T47D (cell line): ENCODE results near the gene CIBAR2.

Experiments
- DNase-seq, 2 experiments: peaks; one replicate each; pipeline versions ENCODE4 v3.0.0 to v3.0.0-alpha.2; 2011 to 2012; ENCODE audit warnings: low read depth in 1 of 2, low spot score in 1 of 2
- JUND ChIP-seq: IDR thresholded peaks from 2 replicates; pipeline ENCODE4 v1.6.1; 2012; ENCODE audit warnings: low read depth
- in situ Hi-C: cut with HindIII; loops from 2 replicates; pipeline ENCODE4 v1.10.0; 2016; ENCODE audit warnings: low sequenced_read_pairs, low pct_unique_long_range_greater_than_20kb

CIBAR2 gene

GRCh38 chr16:85051067-85051581, 61.1 kb downstream of the CIBAR2 start:
- no peak for TF ChIP-seq JUND
- no peak for DNase-seq
- in situ Hi-C loops: no loop called here

- DNase-seq: no peak
- in situ Hi-C loops: no loop called here
- no peak for TF ChIP-seq JUND
Measured at GRCh38 chr16:85049706-85050305, 62.5 kb downstream of the CIBAR2 start.

- TF ChIP-seq JUND: no peak
- no peak for DNase-seq
- in situ Hi-C loops: no loop called here
Measured at GRCh38 chr16:85048921-85049562, 63.2 kb downstream of the CIBAR2 start.
